Adrenal gland (tissue), 12 donors: ENCODE results near the gene L2HGDH. TPM values are rescaled to one million over a fixed set of nuclear protein-coding genes. Genes with fewer than 3 reads are reported as not detected.

Experiments
- DNase-seq, 7 donors: peaks; one replicate each; pipeline ENCODE4 v3.0.0-alpha.2; 2019 to 2020
- H3K27ac ChIP-seq, 5 donors: fragments of 200-600 bp; sonication (generic) in 4 of 5; 1 replicate in 3 of 5; 2 replicates in 2 of 5; pipeline versions ENCODE4 v1.5.1 to v1.8.0; 2016 to 2020; ENCODE audit warnings: mild to moderate bottlenecking in 1 of 5
- H3K27me3 ChIP-seq: fragments of 200-600 bp; 2 replicates; pipeline ENCODE4 v1.8.0; 2021
- H3K36me3 ChIP-seq, 2 donors: fragments of 200-600 bp; replicated peaks in 1 of 2; 1 replicate in 1 of 2; 2 replicates in 1 of 2; pipeline versions ENCODE4 v1.5.1 to v1.8.0; 2018 to 2022
- H3K4me1 ChIP-seq, 2 donors: fragments of 200-600 bp; replicated peaks in 1 of 2; 1 replicate in 1 of 2; 2 replicates in 1 of 2; pipeline versions ENCODE4 v1.5.1 to v1.8.0; 2018 to 2021
- H3K4me3 ChIP-seq, 4 donors: fragments of 200-600 bp; sonication (generic) in 3 of 4; one replicate each; pipeline ENCODE4 v1.5.1; 2016 to 2018
- H3K9me3 ChIP-seq, 3 donors: fragments of 200-600 bp; sonication (generic) in 1 of 3; replicated peaks in 1 of 3; 1 replicate in 2 of 3; 2 replicates in 1 of 3; pipeline versions ENCODE4 v1.5.1 to v1.8.0; 2016 to 2021
- POLR2A ChIP-seq, 2 donors: fragments of 450-650 bp; IDR thresholded peaks; one replicate each; pipeline ENCODE4 v1.6.1; 2017; ENCODE audit warnings: antibody characterized with exemption in 2 of 2, mild to moderate bottlenecking in 2 of 2, moderate library complexity in 1 of 2
- WGBS, 4 donors: extraction: QIAGEN DNeasy Blood & Tissue Kit in 2 of 4; methylation state at CpG; one replicate each; pipeline versions ENCODE4 v1.1.5 to v1.1.7; 2013 to 2017; 5-methylcytosine and 5-hydroxymethylcytosine counted together
- intact Hi-C, 2 donors: fragments of 100-400 bp; cut with DNase I; formaldehyde crosslinking; loops; one replicate each; pipeline versions ENCODE4 v1.14.1 to v1.15.0; 2022 to 2023
- polyA plus RNA-seq, 3 donors: library from polyadenylated mRNA; stranded (reverse); fragments of 200-250 nt in 2 of 3; fragments of 350-450 nt in 1 of 3; fragmentation: Illumina TruSeq in 1 of 3; extraction: RNeasy Lipid Tissue Mini Kit (QIAGEN cat#74804) in 1 of 3; gene quantifications; one replicate each; pipeline ENCODE4 v1.2.3, GENCODE V29; 2013 to 2014
- total RNA-seq, 9 donors: library from RNA; depleted of rRNA in 4 of 9; stranded (reverse); fragments of >200 nt in 4 of 9; fragments of 120-200 nt in 1 of 9; fragmentation: NEBNext Ultra II Directional in 1 of 9; extraction: Animal tissue kit (Norgen Biotek cat#: 25700) in 1 of 9; gene quantifications; one replicate each; pipeline versions ENCODE4 v1.1.0 to v1.2.4, GENCODE V29; 2013 to 2023
- TF ChIP-seq, protein P1 (sequence below), 6 experiments: fragments of 450-650 bp in 4 of 6; fragments of 200-600 bp in 2 of 6; sonication (generic) in 1 of 6; IDR thresholded peaks; 1 replicate in 5 of 6; 2 replicates in 1 of 6; pipeline versions ENCODE4 v1.5.1 to v1.8.0; 2016 to 2021; ENCODE audit warnings: antibody characterized with exemption in 6 of 6, mild to moderate bottlenecking in 2 of 6, moderate library complexity in 1 of 6
- donor health status: healthy with polysubstance abuse.
- donor health status: Bipolar disorder and iron deficiency.
- donor health status: DM: yes; HTN: yes; CAD: no.
- donor health status: DM: no; HTN: no; CAD: no.
- donor health status: DM: no; HTN: no; CAD: no.
- donor health status: DM: yes; HTN: yes; CAD: no.

L2HGDH gene
- total and polyA plus RNA-seq, 12 donors = 1.2 to 8.9 (median 4.8) TPM

DNA sequence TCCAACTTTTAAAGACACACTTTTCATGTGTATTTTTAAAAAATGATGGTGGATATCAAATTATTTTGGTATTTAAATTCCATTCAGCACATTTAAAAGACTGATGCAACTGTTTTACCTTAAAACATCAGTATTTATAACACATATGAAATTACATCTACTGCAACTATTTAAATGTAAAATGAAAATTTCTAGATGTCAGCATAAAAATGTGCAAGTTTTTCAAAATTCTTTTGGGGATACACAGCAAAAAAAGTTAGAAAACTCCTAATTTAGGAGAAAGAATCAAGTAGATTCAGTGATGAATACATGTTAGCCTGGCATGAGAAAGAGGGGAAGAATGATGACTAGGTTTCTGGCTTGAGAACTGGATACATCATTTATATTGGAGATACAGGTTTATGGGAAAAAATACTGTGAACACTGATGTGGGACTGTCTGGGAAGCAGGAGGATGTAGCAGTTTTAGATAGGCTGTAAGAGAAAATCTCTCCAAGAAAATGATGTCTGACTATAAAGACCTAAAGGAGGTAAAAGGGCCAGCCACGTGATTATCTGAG, 89.9 kb downstream of the L2HGDH start:
- H3K4me1 ChIP-seq = peaks cover 22 to 50% of the 10 kb centered on the region in 2 donors
- intact Hi-C loops = no loop called here

DNA sequence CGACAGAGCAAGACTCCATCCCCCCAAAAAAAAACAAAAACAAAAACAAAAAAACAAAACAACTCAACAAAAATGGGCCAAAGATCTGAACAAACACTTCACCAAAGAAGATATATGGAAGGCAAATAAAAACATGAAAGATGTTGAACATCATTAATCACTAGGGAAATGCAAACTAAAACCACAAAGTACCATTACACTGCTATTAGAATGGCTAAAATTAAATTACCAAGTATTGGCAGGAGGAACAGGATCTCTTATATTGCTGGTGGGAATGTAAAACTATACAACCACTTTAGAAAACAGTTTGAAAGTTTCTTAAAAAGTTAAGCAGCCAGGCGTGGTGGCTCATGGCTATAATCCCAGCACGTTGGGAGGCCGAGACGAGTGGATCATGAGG, 93.5 kb downstream of the L2HGDH start:
- Histone ChIP-seq H3K9me3 (no peaks in the 10 kb centered on the region), H3K4me1 (peaks cover 10 to 41% of the 10 kb centered on the region in 2 donors), H3K4me3 (no peak overlapping the region), H3K36me3 (no peaks in the 10 kb centered on the region), H3K27me3 (no peaks in the 10 kb centered on the region), H3K27ac (no peak overlapping the region)
- DNase-seq = no peak
- TF ChIP-seq POLR2A (IDR thresholded peaks at IDR 0.05) = no peak
- TF ChIP-seq, protein P1, sequence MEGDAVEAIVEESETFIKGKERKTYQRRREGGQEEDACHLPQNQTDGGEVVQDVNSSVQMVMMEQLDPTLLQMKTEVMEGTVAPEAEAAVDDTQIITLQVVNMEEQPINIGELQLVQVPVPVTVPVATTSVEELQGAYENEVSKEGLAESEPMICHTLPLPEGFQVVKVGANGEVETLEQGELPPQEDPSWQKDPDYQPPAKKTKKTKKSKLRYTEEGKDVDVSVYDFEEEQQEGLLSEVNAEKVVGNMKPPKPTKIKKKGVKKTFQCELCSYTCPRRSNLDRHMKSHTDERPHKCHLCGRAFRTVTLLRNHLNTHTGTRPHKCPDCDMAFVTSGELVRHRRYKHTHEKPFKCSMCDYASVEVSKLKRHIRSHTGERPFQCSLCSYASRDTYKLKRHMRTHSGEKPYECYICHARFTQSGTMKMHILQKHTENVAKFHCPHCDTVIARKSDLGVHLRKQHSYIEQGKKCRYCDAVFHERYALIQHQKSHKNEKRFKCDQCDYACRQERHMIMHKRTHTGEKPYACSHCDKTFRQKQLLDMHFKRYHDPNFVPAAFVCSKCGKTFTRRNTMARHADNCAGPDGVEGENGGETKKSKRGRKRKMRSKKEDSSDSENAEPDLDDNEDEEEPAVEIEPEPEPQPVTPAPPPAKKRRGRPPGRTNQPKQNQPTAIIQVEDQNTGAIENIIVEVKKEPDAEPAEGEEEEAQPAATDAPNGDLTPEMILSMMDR (IDR thresholded peaks at IDR 0.05) = no peak
- intact Hi-C loops = no loop called here
- 81 to 95% (median 83%) methylated on average over 5 of the region's 5 CpGs for WGBS, 4 donors

More for the DNA sequence above, 89.9 kb downstream of the L2HGDH start:
- DNase-seq = no peak
- no peak overlapping the region for H3K4me3 ChIP-seq
- H3K27ac ChIP-seq = peak overlapping the region in 1 of 5 donors; percentile 0
- no peak for TF ChIP-seq POLR2A (IDR thresholded peaks at IDR 0.05)
- no peaks in the 10 kb centered on the region for H3K9me3 ChIP-seq
- WGBS, 4 donors = 71 to 89% (median 79%) methylated on average over 1 of the region's 1 CpG
- no peaks in the 10 kb centered on the region for H3K27me3 ChIP-seq
- H3K36me3 ChIP-seq = no peaks in the 10 kb centered on the region

DNA sequence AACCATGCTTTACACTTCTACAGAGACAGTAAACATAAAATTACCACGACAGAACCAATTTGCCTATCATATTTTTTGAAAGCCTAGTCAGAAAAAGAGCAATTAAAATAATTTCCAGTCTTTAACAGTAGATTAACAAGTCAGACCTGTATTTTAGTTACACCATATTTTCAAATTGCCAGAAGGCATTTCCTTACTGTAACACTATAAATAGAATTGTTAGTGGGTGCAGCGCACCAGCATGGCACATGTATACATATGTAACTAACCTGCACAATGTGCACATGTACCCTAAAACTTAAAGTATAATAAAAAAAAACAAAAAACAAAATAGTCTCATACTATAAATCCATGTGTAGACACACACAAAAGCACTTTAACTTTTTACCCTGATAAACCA, 96.6 kb downstream of the L2HGDH start:
- TF ChIP-seq POLR2A (IDR thresholded peaks at IDR 0.05) = no peak
- Histone ChIP-seq H3K4me3 (no peak overlapping the region), H3K36me3 (no peaks in the 10 kb centered on the region), H3K9me3 (no peaks in the 10 kb centered on the region), H3K27ac (no peak overlapping the region), H3K27me3 (no peaks in the 10 kb centered on the region), H3K4me1 (peaks cover 6 to 39% of the 10 kb centered on the region in 2 donors)
- no peak for DNase-seq
- WGBS, 4 donors = 82 to 89% (median 86%) methylated on average over 2 of the region's 2 CpGs
- intact Hi-C loops = no loop called here

DNA sequence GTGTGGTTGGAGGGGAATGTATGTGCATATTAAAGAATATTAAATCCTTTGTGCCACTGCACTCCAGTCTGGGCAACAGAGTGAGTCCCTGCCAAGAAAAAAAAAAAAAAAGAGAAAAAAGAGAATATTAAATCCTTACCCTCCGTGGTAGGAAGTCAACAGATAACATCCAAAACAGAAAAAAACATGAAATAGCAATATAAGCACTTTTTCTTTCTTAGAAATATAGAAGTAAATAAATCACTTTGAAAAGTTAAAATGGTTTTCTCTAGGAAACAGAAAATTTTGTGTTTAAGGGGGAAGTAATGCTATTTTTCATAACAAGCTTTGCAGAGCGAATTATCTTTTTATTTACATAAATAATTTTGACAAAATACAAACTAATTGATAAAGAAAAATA, 98.2 kb downstream of the L2HGDH start:
- no peak for DNase-seq
- Histone ChIP-seq H3K27me3 (no peaks in the 10 kb centered on the region), H3K36me3 (no peaks in the 10 kb centered on the region), H3K27ac (no peak overlapping the region), H3K4me3 (no peak overlapping the region), H3K9me3 (no peaks in the 10 kb centered on the region), H3K4me1 (peaks cover 6 to 32% of the 10 kb centered on the region in 2 donors)
- TF ChIP-seq, protein P1 (IDR thresholded peaks at IDR 0.05) = no peak
- TF ChIP-seq POLR2A (IDR thresholded peaks at IDR 0.05) = no peak
- intact Hi-C loops = no loop called here
- WGBS, 4 donors = 55 to 63% (median 57%) methylated on average over 2 of the region's 2 CpGs

DNA sequence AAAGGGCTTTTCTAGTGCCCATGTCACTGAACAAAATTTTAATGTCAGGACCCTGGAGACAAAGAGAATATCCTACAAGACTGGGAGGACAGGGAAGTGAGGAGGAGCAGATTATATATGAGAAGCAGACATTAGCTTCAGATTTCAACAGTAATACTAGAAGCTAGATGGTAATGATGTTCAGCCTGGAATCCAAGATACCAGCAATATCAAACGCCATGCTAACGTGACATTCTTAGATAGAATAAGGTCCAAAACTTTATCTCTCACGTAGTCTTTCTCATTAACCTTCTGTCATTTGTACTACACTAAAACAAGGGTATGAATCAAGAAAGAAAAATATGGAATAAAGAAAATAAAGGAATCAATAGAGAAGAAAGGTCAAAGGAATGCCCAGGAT, 99.3 kb downstream of the L2HGDH start:
- intact Hi-C loops = no loop called here
- WGBS, 4 donors = 24 to 52% (median 39%) methylated on average over 3 of the region's 3 CpGs

More for the DNA sequence above, 99.3 kb downstream of the L2HGDH start:
- no peak for DNase-seq
- Histone ChIP-seq H3K4me1 (peaks cover 6 to 28% of the 10 kb centered on the region in 2 donors), H3K9me3 (no peaks in the 10 kb centered on the region), H3K27ac (no peak overlapping the region), H3K4me3 (no peak overlapping the region), H3K36me3 (no peaks in the 10 kb centered on the region), H3K27me3 (no peaks in the 10 kb centered on the region)
- TF ChIP-seq, protein P1 (IDR thresholded peaks at IDR 0.05) = no peak
- no peak for TF ChIP-seq POLR2A (IDR thresholded peaks at IDR 0.05)
